Measurements from ENCODE around the gene MAD1L1.

Gene MAD1L1

GRCh38 chr7:1897076-1897860, 335.5 kb downstream of the MAD1L1 start:
- no peak for DNase-seq (ENCODE audit: low read depth)

GRCh38 chr7:1895664-1896515, 336.9 kb downstream of the MAD1L1 start:
- DNase-seq (ENCODE audit: low read depth) = no peak

GRCh38 chr7:1894906-1895663, 337.7 kb downstream of the MAD1L1 start:
- no peak for DNase-seq (ENCODE audit: low read depth)

GRCh38 chr7:1894313-1894900, 338.3 kb downstream of the MAD1L1 start:
- DNase-seq (ENCODE audit: low read depth) = no peak

GRCh38 chr7:1893451-1893850, 339.3 kb downstream of the MAD1L1 start:
- DNase-seq (ENCODE audit: low read depth) = no peak

GRCh38 chr7:1893036-1893435, 339.7 kb downstream of the MAD1L1 start:
- no peak for DNase-seq (ENCODE audit: low read depth)

- no peak for DNase-seq (ENCODE audit: low read depth)
These were observed 340.5 kb downstream of the MAD1L1 start for GRCh38 chr7:1892011-1892965.

- no peak for DNase-seq (ENCODE audit: low read depth)
These were observed 342.2 kb downstream of the MAD1L1 start for GRCh38 chr7:1890289-1891235.

GRCh38 chr7:1889556-1890181, 343.1 kb downstream of the MAD1L1 start:
- no peak for DNase-seq (ENCODE audit: low read depth)

GRCh38 chr7:1889091-1889490, 343.7 kb downstream of the MAD1L1 start:
- no peak for DNase-seq (ENCODE audit: low read depth)

GRCh38 chr7:1888425-1888824, 344.3 kb downstream of the MAD1L1 start:
- DNase-seq (ENCODE audit: low read depth) = no peak

GRCh38 chr7:1887251-1887650, 345.5 kb downstream of the MAD1L1 start:
- DNase-seq (ENCODE audit: low read depth) = no peak

- DNase-seq (ENCODE audit: low read depth) = no peak
These were observed 346.2 kb downstream of the MAD1L1 start for GRCh38 chr7:1886361-1887064.

- DNase-seq (ENCODE audit: low read depth) = no peak
These were observed 347.1 kb downstream of the MAD1L1 start for GRCh38 chr7:1885465-1886226.

GRCh38 chr7:1884583-1885350, 348.0 kb downstream of the MAD1L1 start:
- DNase-seq (ENCODE audit: low read depth) = no peak

GRCh38 chr7:1883834-1884582, 348.7 kb downstream of the MAD1L1 start:
- no peak for DNase-seq (ENCODE audit: low read depth)
